ENCODE results near the gene ADAMTS6.

ADAMTS6 gene

DNA sequence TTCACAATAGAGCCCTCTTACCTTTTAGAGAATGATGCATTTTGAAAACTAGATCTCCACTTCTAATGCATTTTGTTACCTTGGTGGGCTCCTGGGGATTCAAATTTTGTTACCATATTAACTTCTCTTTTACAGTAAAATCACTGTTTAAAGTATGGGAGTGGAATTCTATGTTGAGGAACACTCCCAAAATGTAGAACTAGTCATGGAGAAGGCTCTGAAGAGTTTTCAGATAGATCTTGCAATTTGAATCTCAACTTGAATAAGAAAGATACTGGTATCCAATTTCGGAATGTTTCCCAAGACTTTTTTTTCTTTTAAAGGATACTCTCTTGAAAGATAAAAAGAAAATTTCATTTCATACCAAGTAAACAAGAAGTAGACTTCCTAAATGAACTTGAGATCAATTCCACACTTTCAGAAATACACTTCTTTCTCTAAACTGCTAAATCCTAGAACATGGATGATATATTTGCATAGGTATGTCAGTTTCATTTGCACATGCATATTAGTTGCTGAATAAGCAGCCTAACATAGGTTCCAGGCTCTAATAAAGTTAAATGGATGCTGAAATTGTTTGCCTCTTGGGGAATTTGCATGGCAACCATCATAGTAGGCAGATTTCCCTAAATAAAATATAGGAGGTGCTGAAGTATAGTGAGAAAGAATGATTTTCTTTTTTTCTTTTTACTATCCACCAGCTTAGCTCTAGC, 205.4 kb downstream of the ADAMTS6 start:
- no peak for DNase-seq

GRCh38 chr5:65271906-65272305, 209.8 kb downstream of the ADAMTS6 start:
- DNase-seq = no peak

DNA sequence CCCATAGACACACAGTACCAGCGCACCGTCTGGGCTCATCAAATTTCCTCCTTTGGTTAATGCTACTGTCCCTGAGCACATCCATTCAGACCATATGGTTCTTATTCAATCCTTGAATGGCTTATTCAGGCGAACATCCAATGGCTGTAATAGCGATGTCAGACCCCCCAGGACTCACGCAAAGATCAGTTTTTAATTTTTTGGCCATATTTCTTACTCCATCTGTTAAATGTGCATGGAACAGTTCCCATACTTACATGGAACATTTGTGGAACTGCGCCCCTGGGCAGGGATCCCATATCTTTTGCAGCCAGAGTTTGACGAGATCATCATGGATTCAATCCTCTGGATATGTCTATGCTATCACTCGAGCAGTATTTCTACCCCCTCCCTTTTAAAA, 213.2 kb downstream of the ADAMTS6 start:
- DNase-seq = no peak

GRCh38 chr5:65264420-65264819, 217.3 kb downstream of the ADAMTS6 start:
- no peak for DNase-seq

- DNase-seq = peak; percentile 24
Measured at GRCh38 chr5:65263321-65263720, 218.4 kb downstream of the ADAMTS6 start.

DNA sequence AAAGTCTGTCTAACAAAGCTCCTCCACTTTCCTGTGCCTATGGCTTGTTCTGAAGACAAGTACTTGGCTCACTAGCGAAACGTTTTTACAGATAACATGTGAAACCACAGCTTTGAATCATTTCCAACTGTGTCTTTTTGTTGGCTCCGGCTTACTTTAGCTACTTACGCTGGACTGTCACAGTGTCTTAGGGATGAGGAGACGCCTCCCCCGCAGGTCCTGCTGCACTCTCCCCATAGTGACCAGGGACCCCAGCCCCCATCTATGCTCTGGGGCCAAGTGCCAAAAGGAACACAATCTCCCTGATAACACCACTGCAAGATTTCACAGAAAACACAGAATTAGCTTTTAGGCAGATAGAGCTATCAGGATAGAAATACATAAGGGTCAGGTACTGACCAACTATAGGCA, 219.1 kb downstream of the ADAMTS6 start:
- DNase-seq = peak; percentile 85

GRCh38 chr5:65262096-65262495, 219.6 kb downstream of the ADAMTS6 start:
- DNase-seq = peak; percentile 18

GRCh38 chr5:65261499-65261898, 220.2 kb downstream of the ADAMTS6 start:
- no peak for DNase-seq

- DNase-seq = no peak
Measured at GRCh38 chr5:65255294-65255693, 226.4 kb downstream of the ADAMTS6 start.

- no peak for DNase-seq
Measured at GRCh38 chr5:65252977-65253376, 228.7 kb downstream of the ADAMTS6 start.

DNA sequence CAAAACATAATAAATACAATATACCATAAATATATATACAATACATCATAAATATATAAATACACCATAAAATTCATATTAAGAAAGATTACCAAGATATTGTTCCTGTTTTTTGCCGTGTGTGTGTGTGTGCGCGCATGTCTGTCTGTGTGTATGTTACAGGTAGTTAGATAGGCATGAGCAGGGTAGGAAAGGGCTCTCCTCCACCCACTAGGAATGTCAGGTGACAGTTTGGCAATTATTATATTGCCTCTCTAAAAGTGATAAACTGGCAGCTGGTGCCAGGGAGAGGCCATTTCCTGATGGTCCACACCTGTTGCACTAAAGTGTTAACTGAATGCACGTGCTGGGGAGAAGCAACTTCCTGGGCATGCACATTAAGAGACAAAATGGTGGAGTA, 232.8 kb downstream of the ADAMTS6 start:
- no peak for DNase-seq

DNA sequence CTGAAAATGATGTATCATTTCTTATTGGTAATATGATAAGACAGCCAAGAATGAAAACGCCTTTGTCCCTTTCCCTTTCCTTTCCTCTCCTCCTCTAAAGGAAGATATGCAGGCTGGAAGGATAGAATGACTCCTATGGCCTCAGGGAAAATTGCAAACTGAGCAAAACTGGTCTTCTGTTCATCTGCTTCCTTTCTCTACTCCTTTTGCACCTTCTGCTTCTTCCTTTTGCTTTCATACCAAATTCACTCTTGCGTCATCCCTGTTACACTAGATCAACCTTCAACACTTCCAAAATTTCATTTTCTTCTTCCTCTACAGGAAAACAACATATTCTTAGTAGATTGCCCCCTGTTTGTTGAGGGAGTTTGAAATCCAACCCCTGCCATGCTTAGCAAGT, 234.1 kb downstream of the ADAMTS6 start:
- DNase-seq = peak; percentile 37

DNA sequence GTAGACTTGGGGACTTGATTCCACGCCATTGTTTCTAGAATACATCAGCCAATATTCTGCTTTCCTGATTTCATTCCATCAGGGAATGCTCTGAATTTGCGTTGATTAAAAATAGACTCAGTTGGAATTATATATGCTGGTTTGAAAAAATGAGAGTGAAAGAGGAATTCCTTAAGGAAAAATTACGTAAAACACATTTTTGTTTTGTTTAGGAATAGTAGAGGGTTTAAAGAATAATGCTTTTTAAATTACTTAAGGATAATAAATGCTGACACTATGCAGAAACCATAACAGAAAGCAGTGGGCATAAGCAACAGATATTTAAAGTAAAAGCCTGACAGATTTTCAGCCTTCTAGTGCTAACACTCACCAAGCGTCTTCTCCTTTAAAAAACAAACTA, 235.0 kb downstream of the ADAMTS6 start:
- DNase-seq = no peak

DNA sequence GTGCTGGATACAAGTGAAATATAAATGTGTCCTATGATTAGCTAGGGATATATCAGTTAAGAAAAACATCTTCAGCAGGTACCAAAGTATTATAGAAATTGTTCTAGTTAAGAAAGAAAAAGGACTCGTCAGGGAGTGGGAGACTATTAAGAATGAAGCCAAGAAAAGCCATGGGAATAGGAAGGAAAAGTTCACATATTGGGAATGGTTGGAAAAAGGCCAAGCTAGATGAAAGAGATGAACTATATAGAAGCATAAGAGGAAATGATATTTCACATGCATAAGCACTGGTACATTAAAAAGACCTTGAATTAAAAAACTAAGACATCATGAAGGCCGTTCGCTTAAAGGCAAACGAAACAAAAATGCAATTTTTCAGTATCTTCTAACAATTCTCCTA, 237.7 kb downstream of the ADAMTS6 start:
- no peak for DNase-seq

GRCh38 chr5:65243161-65243560, 238.6 kb downstream of the ADAMTS6 start:
- DNase-seq = no peak

GRCh38 chr5:65229841-65230240, 251.9 kb downstream of the ADAMTS6 start:
- no peak for DNase-seq

DNA sequence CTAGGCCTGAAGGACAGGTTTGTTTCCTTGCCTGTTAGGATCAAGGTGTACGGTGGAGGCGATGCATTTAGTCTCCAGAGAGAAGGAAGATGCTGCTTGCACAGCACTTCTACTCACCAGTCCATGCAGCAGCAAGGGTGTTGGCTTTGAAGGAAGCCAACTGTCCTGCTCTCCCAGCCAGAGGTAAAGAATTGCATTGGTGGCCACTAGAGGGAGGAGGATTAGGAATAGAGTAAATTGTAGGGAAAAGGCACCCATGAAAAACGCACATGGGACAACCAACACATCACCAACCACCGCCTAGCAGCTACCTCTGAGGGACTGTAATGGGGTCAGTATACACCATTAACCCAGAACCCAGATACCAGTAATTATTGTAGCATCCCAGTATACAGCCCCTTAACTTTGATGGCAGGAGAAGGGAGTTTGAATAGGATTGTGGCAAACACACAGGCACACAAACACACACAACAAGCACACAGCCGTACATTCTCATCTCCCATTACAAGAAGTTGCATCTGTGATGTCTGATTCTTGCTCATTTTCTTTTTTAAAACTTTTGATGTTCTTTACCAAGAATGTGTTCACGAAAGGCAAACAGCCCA, 267.7 kb downstream of the ADAMTS6 start:
- DNase-seq = peak; percentile 49

GRCh38 chr5:65209341-65209740, 272.4 kb downstream of the ADAMTS6 start:
- DNase-seq = peak; percentile 90

- DNase-seq = no peak
Measured at GRCh38 chr5:65204966-65205365, 276.8 kb downstream of the ADAMTS6 start.

- DNase-seq = peak; percentile 95
Measured at GRCh38 chr5:65203746-65204145, 278.0 kb downstream of the ADAMTS6 start.

DNA sequence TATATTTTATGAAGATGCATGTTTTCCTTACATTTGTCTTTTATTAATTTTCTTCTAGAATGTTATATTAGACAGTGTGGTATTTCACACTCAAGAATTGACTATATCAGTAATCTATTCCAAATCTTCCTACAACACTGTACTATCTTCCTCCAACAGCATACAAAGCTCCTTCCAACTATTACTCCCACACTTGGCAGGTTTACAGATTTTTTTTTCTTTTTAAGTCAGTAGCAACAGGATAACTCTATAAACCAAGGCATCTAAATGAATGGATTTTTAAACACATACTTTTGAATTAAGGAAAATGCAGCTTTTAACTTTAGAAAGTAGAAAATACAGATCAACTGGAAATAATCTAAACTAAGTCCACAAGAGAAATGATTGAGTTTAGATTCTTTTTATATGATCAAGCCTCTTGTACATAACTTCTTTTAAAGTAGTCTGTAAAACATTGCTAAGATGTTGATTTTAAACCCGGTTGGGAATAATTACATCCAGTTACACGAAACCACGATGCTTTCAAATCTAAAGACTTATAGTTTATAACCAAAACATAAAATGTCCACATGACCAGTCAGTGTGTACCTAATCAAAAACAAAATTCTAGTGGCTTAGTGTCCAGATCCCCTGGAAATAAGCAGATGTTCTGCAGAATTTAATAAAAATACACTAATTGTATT, 281.6 kb downstream of the ADAMTS6 start:
- DNase-seq = peak; percentile 77

GRCh38 chr5:65198456-65199120, 283.1 kb downstream of the ADAMTS6 start:
- DNase-seq = peak; percentile 99
